K562 (cell line): Measurements from ENCODE around the gene MCC. TPM values are rescaled to one million over a fixed set of nuclear protein-coding genes. Genes with fewer than 3 reads are reported as not detected.
A peak's percentile ranks its signal among the peaks of the same experiment; 100 is the strongest.

ENCODE experiments used
- BCL6 ChIP-seq: fragments of 250-450 bp; sonication (Bioruptor Pico); IDR thresholded peaks from 2 replicates; pipeline ENCODE4 v1.4.0; 2020
- CBX8 ChIP-seq: fragments of 200-600 bp; sonication (generic); IDR thresholded peaks from 2 replicates; pipeline ENCODE4 v1.6.1; 2012; ENCODE audit warnings: borderline replicate concordance, mixed run types, low read depth, mild to moderate bottlenecking, moderate library complexity, mixed read lengths, low read length, control low read depth, inconsistent platforms; ENCODE audit not compliant: poor library complexity, severe bottlenecking; ENCODE audit errors: extremely low read depth
- CC2D1A ChIP-seq: fragments of 450-650 bp; IDR thresholded peaks from 2 replicates; pipeline ENCODE4 v1.6.1; 2017; ENCODE audit warnings: mild to moderate bottlenecking
- CREBBP ChIP-seq: IDR thresholded peaks from one replicate; pipeline ENCODE4 v1.6.1; 2012; ENCODE audit warnings: low read depth, mild to moderate bottlenecking, control low read depth, inconsistent platforms, low read length
- CTBP1 ChIP-seq: fragments of 450-650 bp; IDR thresholded peaks from 2 replicates; pipeline ENCODE4 v1.6.1; 2016; ENCODE audit warnings: borderline replicate concordance
- EGR1 ChIP-seq: fragments of 450-650 bp; conservative IDR thresholded peaks from 2 replicates; pipeline ENCODE4 v1.6.1; 2017; ENCODE audit warnings: mild to moderate bottlenecking
- ELK1 ChIP-seq: sonication (generic); formaldehyde crosslinking; IDR thresholded peaks from 2 replicates; pipeline ENCODE4 v1.8.1; 2022; ENCODE audit warnings: missing genetic modification reagents
- EZH2 ChIP-seq: IDR thresholded peaks from 2 replicates; pipeline ENCODE4 v1.6.1; 2012; ENCODE audit warnings: low read depth, mild to moderate bottlenecking, inconsistent platforms, low read length, borderline replicate concordance
- GTF2E2 ChIP-seq: fragments of 200-800 bp; sonication (Bioruptor generic); IDR thresholded peaks from 2 replicates; pipeline ENCODE4 v1.6.1; 2016; ENCODE audit warnings: missing genetic modification characterization, missing compliant biosample characterization
- HDAC1 ChIP-seq, 2 experiments: fragments of 450-650 bp; IDR thresholded peaks; 2 replicates each; pipeline ENCODE4 v1.6.1; 2016 to 2017; ENCODE audit warnings: inconsistent platforms in 1 of 2, mild to moderate bottlenecking in 1 of 2, moderate library complexity in 1 of 2
- HNRNPK ChIP-seq: fragments of 200-400 bp; formaldehyde crosslinking; IDR thresholded peaks from one replicate; pipeline ENCODE4 v1.6.1; 2018; ENCODE audit warnings: mild to moderate bottlenecking, low read depth, low read length; ENCODE audit not compliant: poor library complexity, severe bottlenecking
- HNRNPLL ChIP-seq: fragments of 200-400 bp; formaldehyde crosslinking; IDR thresholded peaks from 2 replicates; pipeline ENCODE4 v1.6.1; 2017; ENCODE audit warnings: low read length, low read depth, mild to moderate bottlenecking; ENCODE audit not compliant: poor library complexity, severe bottlenecking
- HNRNPUL1 ChIP-seq: fragments of 200-400 bp; formaldehyde crosslinking; IDR thresholded peaks from 2 replicates; pipeline ENCODE4 v1.6.1; 2017; ENCODE audit warnings: low read length
- KAT2B ChIP-seq: IDR thresholded peaks from one replicate; pipeline ENCODE4 v1.6.1; 2012; ENCODE audit warnings: low read depth, mild to moderate bottlenecking, control low read depth, inconsistent platforms, low read length, moderate library complexity
- KDM2B ChIP-seq: fragments of 250-450 bp; sonication (Bioruptor Pico); IDR thresholded peaks from 2 replicates; pipeline ENCODE4 v1.8.0; 2021; ENCODE audit warnings: mild to moderate bottlenecking, moderate library complexity
- NCOR1 ChIP-seq: fragments of 450-650 bp; IDR thresholded peaks from 2 replicates; pipeline ENCODE4 v1.6.1; 2016; ENCODE audit warnings: mild to moderate bottlenecking, moderate library complexity
- RNF2 ChIP-seq: sonication (generic); IDR thresholded peaks from 2 replicates; pipeline ENCODE4 v1.6.1; 2016
- SMARCA5 ChIP-seq: fragments of 450-650 bp; IDR thresholded peaks from 2 replicates; pipeline ENCODE4 v1.6.1; 2016
- STAT5B ChIP-seq: fragments of 250-450 bp; sonication (Bioruptor Pico); IDR thresholded peaks from 2 replicates; pipeline ENCODE4 v1.8.0; 2021; ENCODE audit warnings: mild to moderate bottlenecking, inconsistent platforms
- TBP ChIP-seq: optimal IDR thresholded peaks from 2 replicates; pipeline ENCODE3; 2011; ENCODE audit warnings: low read depth, low read length, improper control_type of control experiment
- TCF7L2 ChIP-seq: fragments of 150-350 bp; IDR thresholded peaks from 2 replicates; pipeline ENCODE4 v1.6.1; 2016; ENCODE audit warnings: low read depth, mild to moderate bottlenecking, low read length, moderate library complexity
- TEAD1 ChIP-seq, 2 experiments: fragments of 450-650 bp in 1 of 2; sonication (generic) in 1 of 2; formaldehyde crosslinking; IDR thresholded peaks; 2 replicates each; pipeline versions ENCODE4 v1.4.0 to v1.8.0; 2020 to 2022; ENCODE audit warnings: mild to moderate bottlenecking in 2 of 2, missing genetic modification reagents in 1 of 2
- ZKSCAN1 ChIP-seq: fragments of 150-350 bp; IDR thresholded peaks from 2 replicates; pipeline ENCODE4 v1.6.1; 2016; ENCODE audit warnings: low read depth, low read length
- ZNF143 ChIP-seq: sonication (generic); formaldehyde crosslinking; IDR thresholded peaks from 2 replicates; pipeline ENCODE4 v1.9.0; 2022; ENCODE audit warnings: mild to moderate bottlenecking, missing genetic modification reagents
- ZNF239 ChIP-seq: fragments of 250-450 bp; sonication (Bioruptor Pico); IDR thresholded peaks from 2 replicates; pipeline ENCODE4 v1.4.0; 2020; ENCODE audit warnings: mild to moderate bottlenecking
- ZNF282 ChIP-seq: sonication (generic); formaldehyde crosslinking; IDR thresholded peaks from 2 replicates; pipeline ENCODE4 v1.8.1; 2023; ENCODE audit warnings: missing genetic modification reagents
- ZNF3 ChIP-seq: fragments of 250-450 bp; sonication (Bioruptor Pico); IDR thresholded peaks from 2 replicates; pipeline ENCODE4 v1.5.0; 2021; ENCODE audit warnings: mild to moderate bottlenecking, moderate library complexity
- ZNF561 ChIP-seq: fragments of 450-650 bp; formaldehyde crosslinking; conservative IDR thresholded peaks from 2 replicates; pipeline ENCODE4 v1.4.0; 2020; ENCODE audit warnings: mild to moderate bottlenecking, moderate library complexity
- ZNF707 ChIP-seq: fragments of 250-450 bp; sonication (Bioruptor Pico); conservative IDR thresholded peaks from 2 replicates; pipeline ENCODE4 v1.8.0; 2022; ENCODE audit warnings: inconsistent platforms, mild to moderate bottlenecking, moderate library complexity
- ZNF75A ChIP-seq: fragments of 450-650 bp; formaldehyde crosslinking; IDR thresholded peaks from 2 replicates; pipeline ENCODE4 v1.4.0; 2020; ENCODE audit warnings: mild to moderate bottlenecking
- polyA plus RNA-seq, 8 experiments: library from polyadenylated mRNA; depleted of rRNA in 4 of 8; stranded (reverse) in 5 of 8; unstranded in 3 of 8; fragments of >200 nt; fragmentation: Nextera tagmentation in 2 of 8; fragmentation: Illumina TruSeq in 1 of 8; extraction: Ambion mirVana in 2 of 8; extraction: Trizol in 1 of 8; gene quantifications; 2 replicates each; pipeline versions ENCODE4 v1.2.1 to v1.2.3, GENCODE V29; 2011 to 2014; ENCODE audit warnings: inconsistent platforms in 1 of 8, missing spikeins in 1 of 8
- total RNA-seq, 7 experiments: library from RNA; depleted of rRNA in 6 of 7; stranded (reverse); fragments of >200 nt in 6 of 7; fragmentation: Illumina TruSeq in 2 of 7; extraction: Trizol in 2 of 7; gene quantifications; 2 replicates each; pipeline versions ENCODE4 v1.2.1 to v1.2.3, GENCODE V29; 2011 to 2021; ENCODE audit warnings: low replicate concordance in 1 of 7
- TF ChIP-seq, protein P1 (sequence below): fragments of 450-650 bp; formaldehyde crosslinking; IDR thresholded peaks from 2 replicates; pipeline ENCODE4 v1.4.0; 2020; ENCODE audit warnings: mild to moderate bottlenecking

The MCC gene
- total and polyA plus RNA-seq, 9 of the 15 experiments (the other 6 are each of a cell fraction or from before 2014, with no cell fraction given): 0.04 to 0.24 (median 0.06) TPM; not detected in 1

DNA sequence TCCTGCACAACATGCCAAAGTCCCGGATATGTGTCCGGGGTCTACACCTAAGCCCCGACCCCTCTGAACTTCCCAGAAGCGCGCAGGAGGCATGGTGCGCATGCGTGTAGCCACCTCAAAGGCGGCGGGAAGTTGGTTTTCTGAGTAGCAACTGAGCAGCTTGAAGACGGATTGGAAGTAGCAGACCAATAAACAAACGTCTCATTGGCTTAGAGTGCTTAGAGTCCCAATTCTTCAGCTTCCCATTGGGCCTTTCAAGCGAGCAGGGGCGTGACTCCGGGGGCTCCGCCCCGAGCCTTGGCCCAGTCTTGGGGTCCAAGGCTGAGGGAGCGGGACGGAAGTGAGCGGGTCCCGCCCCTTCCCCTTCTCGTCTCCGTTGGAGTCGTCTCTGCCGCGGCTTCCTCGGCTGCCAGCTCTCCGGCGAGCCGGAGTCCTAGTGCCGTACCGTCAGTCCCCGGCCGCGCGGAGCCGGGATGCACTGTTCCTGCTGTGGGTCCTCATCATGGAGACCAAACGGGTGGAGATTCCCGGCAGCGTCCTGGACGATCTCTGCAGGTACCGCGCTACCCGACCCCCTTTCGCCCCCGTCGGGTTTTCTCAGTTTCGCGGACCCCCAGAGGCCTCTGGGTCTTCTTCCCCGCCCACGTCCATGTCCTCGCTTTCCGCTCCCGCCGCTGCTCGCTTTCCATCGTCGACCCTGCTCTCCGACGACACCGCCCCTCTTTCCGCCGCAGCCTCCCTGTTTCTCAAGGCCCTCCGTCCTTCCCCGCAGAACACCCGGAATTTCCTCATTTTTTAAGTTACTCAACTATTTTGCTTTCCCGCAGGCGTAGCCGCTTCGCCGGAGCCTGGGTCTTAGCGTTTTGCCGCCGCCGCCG, 511.6 kb downstream of the MCC start, which contains the start of gene DCP2 (continued):
- TF ChIP-seq, protein P1, sequence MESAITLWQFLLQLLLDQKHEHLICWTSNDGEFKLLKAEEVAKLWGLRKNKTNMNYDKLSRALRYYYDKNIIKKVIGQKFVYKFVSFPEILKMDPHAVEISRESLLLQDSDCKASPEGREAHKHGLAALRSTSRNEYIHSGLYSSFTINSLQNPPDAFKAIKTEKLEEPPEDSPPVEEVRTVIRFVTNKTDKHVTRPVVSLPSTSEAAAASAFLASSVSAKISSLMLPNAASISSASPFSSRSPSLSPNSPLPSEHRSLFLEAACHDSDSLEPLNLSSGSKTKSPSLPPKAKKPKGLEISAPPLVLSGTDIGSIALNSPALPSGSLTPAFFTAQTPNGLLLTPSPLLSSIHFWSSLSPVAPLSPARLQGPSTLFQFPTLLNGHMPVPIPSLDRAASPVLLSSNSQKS (CRISPR knock-in tag): no peak
- TF ChIP-seq ELK1 (CRISPR knock-in tag) (no peak), BCL6 (CRISPR knock-in tag) (no peak), EGR1 (peak; percentile 90), KAT2B (no peak), ZNF239 (no peak), HNRNPLL (peak; percentile 76), CREBBP (no peak), SMARCA5 (no peak), HNRNPUL1 (no peak), GTF2E2 (tag) (no peak), ZNF143 (CRISPR knock-in tag) (no peak), CBX8 (no peak), ZKSCAN1 (no peak), STAT5B (CRISPR knock-in tag) (no peak), HDAC1 (IDR thresholded peaks at IDR 0.05) (peak in 1 of 2 experiments; percentile 78; a peak in 2 of 4 replicates), ZNF75A (CRISPR knock-in tag) (no peak), EZH2 (no peak), RNF2 (no peak), ZNF707 (CRISPR knock-in tag) (no peak), TCF7L2 (no peak), TEAD1 (CRISPR knock-in tag; IDR thresholded peaks at IDR 0.05) (no peak), ZNF282 (no peak), HNRNPK (no peak), ZNF561 (CRISPR knock-in tag) (no peak), TBP (peak; percentile 83), ZNF3 (CRISPR knock-in tag) (no peak), CC2D1A (0 out of 2 replicates have a peak, but pooled peaks have one; percentile 33), CTBP1 (peak; percentile 46; the same call in 1 of the 2 replicates), KDM2B (no peak), NCOR1 (no peak)
